ENCODE measurements around the gene DOCK10.

- TF ChIP-seq ASH2L (IDR thresholded peaks at IDR 0.05; ENCODE audit: borderline replicate concordance, low read depth), result no peak
- TF ChIP-seq TCF12 (IDR thresholded peaks at IDR 0.05; ENCODE audit: low read depth, low read length), result no peak
Observed at GRCh38 chr2:224948005-224948404, 94.3 kb downstream of the DOCK10 start.
